HepG2 (cell line): Measurements from ENCODE around the gene MIDN. TPM values are rescaled to one million over a fixed set of nuclear protein-coding genes. Genes with fewer than 3 reads are reported as not detected.
A peak's percentile ranks its signal among the peaks of the same experiment; 100 is the strongest.

ENCODE experiments used
- CBX1 ChIP-seq: IDR thresholded peaks from one replicate; pipeline ENCODE4 v1.6.1; 2016; ENCODE audit warnings: antibody characterized with exemption, low read depth
- GABPA ChIP-seq, 2 experiments: IDR thresholded peaks; 2 replicates each; pipeline ENCODE4 v1.6.1; 2011 to 2016; ENCODE audit warnings: low read depth in 2 of 2, low read length in 1 of 2, missing biosample characterization in 1 of 2, missing genetic modification characterization in 1 of 2
- HES4 ChIP-seq: sonication (generic); formaldehyde crosslinking; IDR thresholded peaks from 2 replicates; pipeline ENCODE4 v1.9.0; 2021; ENCODE audit warnings: mild to moderate bottlenecking, missing genetic modification reagents, borderline replicate concordance
- KAT2B ChIP-seq: fragments of 150-350 bp; IDR thresholded peaks from 2 replicates; pipeline ENCODE4 v1.6.1; 2014; ENCODE audit warnings: low read depth, low read length, borderline replicate concordance
- RFXAP ChIP-seq: sonication (generic); formaldehyde crosslinking; IDR thresholded peaks from 2 replicates; pipeline ENCODE4 v1.4.0; 2020; ENCODE audit warnings: missing genetic modification reagents, borderline replicate concordance
- ZGPAT ChIP-seq: IDR thresholded peaks from 2 replicates; pipeline ENCODE4 v1.6.1; 2016; ENCODE audit warnings: mild to moderate bottlenecking
- ZNF274 ChIP-seq: sonication (generic); formaldehyde crosslinking; IDR thresholded peaks from 2 replicates; pipeline ENCODE4 v1.5.1; 2020; ENCODE audit warnings: mild to moderate bottlenecking, missing genetic modification reagents
- ZNF597 ChIP-seq: sonication (generic); formaldehyde crosslinking; IDR thresholded peaks from 2 replicates; pipeline ENCODE4 v1.5.0; 2020; ENCODE audit warnings: missing genetic modification reagents
- ZSCAN22 ChIP-seq: sonication (generic); formaldehyde crosslinking; IDR thresholded peaks from 2 replicates; pipeline ENCODE4 v1.4.0; 2020; ENCODE audit warnings: mild to moderate bottlenecking, missing genetic modification reagents
- polyA plus RNA-seq, 8 experiments: library from polyadenylated mRNA; depleted of rRNA in 3 of 8; stranded (reverse) in 7 of 8; unstranded in 1 of 8; fragments of >200 nt; fragmentation: Illumina TruSeq in 4 of 8; extraction: Trizol in 4 of 8; gene quantifications; 2 replicates each; pipeline versions ENCODE4 v1.2.1 to v1.2.3, GENCODE V29; 2011 to 2016; ENCODE audit warnings: low read depth in 4 of 8, missing spikeins in 1 of 8, mixed read lengths in 1 of 8; ENCODE audit not compliant: insufficient read depth in 1 of 8
- total RNA-seq, 5 experiments: library from RNA; depleted of rRNA; stranded (reverse); fragments of >200 nt; fragmentation: Illumina TruSeq; extraction: Trizol; gene quantifications; 2 replicates each; pipeline ENCODE4 v1.2.3, GENCODE V29; 2016; ENCODE audit warnings: low read depth in 1 of 5
- TF ChIP-seq, protein P1 (sequence below): sonication (generic); formaldehyde crosslinking; IDR thresholded peaks from 2 replicates; pipeline ENCODE4 v1.4.0; 2020; ENCODE audit warnings: mild to moderate bottlenecking, missing genetic modification reagents
- TF ChIP-seq, protein P2 (sequence below): sonication (generic); formaldehyde crosslinking; IDR thresholded peaks from 2 replicates; pipeline ENCODE4 v1.5.1; 2020; ENCODE audit warnings: missing genetic modification reagents, mild to moderate bottlenecking, borderline replicate concordance
- TF ChIP-seq, protein P3 (sequence below): sonication (generic); formaldehyde crosslinking; IDR thresholded peaks from 2 replicates; pipeline ENCODE4 v1.5.0; 2020; ENCODE audit warnings: mild to moderate bottlenecking, missing genetic modification reagents, borderline replicate concordance
- TF ChIP-seq, protein P4 (sequence below): IDR thresholded peaks from 2 replicates; pipeline ENCODE4 v1.6.1; 2016; ENCODE audit warnings: control low read depth

MIDN gene
- total and polyA plus RNA-seq, 2 of the 13 experiments (the other 11 are each of a cell fraction or from before 2014, with no cell fraction given) = 8.4 to 18.0 TPM

DNA sequence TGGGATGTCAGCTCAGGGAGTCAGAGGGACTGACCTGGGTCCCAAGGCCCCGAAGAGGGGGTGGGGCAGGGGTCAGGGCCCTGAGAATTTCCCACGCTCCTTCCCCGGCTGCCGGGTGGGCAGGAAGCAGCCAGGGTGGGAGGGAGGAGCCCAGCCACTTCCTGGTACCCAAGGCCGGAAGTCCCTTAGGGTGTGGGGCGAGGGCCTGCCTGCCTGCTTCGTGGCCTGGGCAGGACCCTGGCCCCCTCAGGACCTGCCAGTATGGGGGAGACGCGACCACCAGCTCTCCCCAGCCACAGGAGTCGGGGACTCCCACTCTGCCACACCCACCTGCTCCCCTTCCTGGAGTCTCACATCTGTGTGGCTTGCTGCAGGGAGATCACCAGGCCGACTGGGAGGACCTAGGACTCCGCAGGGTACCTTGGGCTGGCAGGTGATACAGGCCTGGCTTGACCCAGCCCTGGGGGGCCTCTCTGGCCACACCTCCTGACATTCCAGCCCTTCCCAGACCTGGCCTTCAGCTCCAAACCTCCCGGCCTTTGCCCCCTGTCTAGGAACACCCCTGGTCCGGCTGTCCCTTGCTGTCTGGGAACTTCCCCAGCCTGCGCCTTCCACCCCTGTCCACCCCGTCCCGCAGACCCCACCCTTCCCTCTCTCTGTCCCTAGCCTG, 11.0 kb downstream of the MIDN start (continued):
- TF ChIP-seq, protein P1, sequence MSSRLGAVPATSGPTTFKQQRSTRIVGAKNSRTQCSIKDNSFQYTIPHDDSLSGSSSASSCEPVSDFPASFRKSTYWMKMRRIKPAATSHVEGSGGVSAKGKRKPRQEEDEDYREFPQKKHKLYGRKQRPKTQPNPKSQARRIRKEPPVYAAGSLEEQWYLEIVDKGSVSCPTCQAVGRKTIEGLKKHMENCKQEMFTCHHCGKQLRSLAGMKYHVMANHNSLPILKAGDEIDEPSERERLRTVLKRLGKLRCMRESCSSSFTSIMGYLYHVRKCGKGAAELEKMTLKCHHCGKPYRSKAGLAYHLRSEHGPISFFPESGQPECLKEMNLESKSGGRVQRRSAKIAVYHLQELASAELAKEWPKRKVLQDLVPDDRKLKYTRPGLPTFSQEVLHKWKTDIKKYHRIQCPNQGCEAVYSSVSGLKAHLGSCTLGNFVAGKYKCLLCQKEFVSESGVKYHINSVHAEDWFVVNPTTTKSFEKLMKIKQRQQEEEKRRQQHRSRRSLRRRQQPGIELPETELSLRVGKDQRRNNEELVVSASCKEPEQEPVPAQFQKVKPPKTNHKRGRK = no peak
- no peak for TF ChIP-seq ZSCAN22 (CRISPR knock-in tag)
- no peak for TF ChIP-seq GABPA (IDR thresholded peaks at IDR 0.05; ENCODE audit: low read depth, low read length)
- TF ChIP-seq GABPA (CRISPR knock-in tag; IDR thresholded peaks at IDR 0.05; ENCODE audit: low read depth) = peak; percentile 92
- no peak for TF ChIP-seq ZNF597 (CRISPR knock-in tag)
- TF ChIP-seq, protein P2, sequence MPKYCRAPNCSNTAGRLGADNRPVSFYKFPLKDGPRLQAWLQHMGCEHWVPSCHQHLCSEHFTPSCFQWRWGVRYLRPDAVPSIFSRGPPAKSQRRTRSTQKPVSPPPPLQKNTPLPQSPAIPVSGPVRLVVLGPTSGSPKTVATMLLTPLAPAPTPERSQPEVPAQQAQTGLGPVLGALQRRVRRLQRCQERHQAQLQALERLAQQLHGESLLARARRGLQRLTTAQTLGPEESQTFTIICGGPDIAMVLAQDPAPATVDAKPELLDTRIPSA (CRISPR knock-in tag) = no peak
- TF ChIP-seq RFXAP (CRISPR knock-in tag) = peak; percentile 81; the same call in 1 of the 2 replicates
- no peak for TF ChIP-seq KAT2B
- TF ChIP-seq CBX1 = no peak
- peak; percentile 97 for TF ChIP-seq ZGPAT (CRISPR knock-in tag)
- no peak for TF ChIP-seq HES4 (CRISPR knock-in tag)
- TF ChIP-seq, protein P3, sequence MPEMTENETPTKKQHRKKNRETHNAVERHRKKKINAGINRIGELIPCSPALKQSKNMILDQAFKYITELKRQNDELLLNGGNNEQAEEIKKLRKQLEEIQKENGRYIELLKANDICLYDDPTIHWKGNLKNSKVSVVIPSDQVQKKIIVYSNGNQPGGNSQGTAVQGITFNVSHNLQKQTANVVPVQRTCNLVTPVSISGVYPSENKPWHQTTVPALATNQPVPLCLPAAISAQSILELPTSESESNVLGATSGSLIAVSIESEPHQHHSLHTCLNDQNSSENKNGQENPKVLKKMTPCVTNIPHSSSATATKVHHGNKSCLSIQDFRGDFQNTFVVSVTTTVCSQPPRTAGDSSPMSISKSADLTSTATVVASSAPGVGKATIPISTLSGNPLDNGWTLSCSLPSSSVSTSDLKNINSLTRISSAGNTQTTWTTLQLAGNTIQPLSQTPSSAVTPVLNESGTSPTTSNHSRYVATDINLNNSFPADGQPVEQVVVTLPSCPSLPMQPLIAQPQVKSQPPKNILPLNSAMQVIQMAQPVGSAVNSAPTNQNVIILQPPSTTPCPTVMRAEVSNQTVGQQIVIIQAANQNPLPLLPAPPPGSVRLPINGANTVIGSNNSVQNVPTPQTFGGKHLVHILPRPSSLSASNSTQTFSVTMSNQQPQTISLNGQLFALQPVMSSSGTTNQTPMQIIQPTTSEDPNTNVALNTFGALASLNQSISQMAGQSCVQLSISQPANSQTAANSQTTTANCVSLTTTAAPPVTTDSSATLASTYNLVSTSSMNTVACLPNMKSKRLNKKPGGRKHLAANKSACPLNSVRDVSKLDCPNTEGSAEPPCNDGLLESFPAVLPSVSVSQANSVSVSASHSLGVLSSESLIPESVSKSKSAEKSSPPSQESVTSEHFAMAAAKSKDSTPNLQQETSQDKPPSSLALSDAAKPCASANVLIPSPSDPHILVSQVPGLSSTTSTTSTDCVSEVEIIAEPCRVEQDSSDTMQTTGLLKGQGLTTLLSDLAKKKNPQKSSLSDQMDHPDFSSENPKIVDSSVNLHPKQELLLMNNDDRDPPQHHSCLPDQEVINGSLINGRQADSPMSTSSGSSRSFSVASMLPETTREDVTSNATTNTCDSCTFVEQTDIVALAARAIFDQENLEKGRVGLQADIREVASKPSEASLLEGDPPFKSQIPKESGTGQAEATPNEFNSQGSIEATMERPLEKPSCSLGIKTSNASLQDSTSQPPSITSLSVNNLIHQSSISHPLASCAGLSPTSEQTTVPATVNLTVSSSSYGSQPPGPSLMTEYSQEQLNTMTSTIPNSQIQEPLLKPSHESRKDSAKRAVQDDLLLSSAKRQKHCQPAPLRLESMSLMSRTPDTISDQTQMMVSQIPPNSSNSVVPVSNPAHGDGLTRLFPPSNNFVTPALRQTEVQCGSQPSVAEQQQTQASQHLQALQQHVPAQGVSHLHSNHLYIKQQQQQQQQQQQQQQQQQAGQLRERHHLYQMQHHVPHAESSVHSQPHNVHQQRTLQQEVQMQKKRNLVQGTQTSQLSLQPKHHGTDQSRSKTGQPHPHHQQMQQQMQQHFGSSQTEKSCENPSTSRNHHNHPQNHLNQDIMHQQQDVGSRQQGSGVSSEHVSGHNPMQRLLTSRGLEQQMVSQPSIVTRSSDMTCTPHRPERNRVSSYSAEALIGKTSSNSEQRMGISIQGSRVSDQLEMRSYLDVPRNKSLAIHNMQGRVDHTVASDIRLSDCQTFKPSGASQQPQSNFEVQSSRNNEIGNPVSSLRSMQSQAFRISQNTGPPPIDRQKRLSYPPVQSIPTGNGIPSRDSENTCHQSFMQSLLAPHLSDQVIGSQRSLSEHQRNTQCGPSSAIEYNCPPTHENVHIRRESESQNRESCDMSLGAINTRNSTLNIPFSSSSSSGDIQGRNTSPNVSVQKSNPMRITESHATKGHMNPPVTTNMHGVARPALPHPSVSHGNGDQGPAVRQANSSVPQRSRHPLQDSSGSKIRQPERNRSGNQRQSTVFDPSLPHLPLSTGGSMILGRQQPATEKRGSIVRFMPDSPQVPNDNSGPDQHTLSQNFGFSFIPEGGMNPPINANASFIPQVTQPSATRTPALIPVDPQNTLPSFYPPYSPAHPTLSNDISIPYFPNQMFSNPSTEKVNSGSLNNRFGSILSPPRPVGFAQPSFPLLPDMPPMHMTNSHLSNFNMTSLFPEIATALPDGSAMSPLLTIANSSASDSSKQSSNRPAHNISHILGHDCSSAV (CRISPR knock-in tag) = 0 out of 2 replicates have a peak, but pooled peaks have one; percentile 66
- TF ChIP-seq, protein P4, sequence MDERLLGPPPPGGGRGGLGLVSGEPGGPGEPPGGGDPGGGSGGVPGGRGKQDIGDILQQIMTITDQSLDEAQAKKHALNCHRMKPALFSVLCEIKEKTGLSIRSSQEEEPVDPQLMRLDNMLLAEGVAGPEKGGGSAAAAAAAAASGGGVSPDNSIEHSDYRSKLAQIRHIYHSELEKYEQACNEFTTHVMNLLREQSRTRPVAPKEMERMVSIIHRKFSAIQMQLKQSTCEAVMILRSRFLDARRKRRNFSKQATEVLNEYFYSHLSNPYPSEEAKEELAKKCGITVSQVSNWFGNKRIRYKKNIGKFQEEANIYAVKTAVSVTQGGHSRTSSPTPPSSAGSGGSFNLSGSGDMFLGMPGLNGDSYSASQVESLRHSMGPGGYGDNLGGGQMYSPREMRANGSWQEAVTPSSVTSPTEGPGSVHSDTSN (CRISPR knock-in tag) = no peak; the same call in 1 of the 2 replicates
- 0 out of 2 replicates have a peak, but pooled peaks have one; percentile 32 for TF ChIP-seq ZNF274 (CRISPR knock-in tag)
